Tibial nerve (tissue), 4 donors: ENCODE data around the gene MAOA.

Experiments used
- CTCF ChIP-seq, 5 experiments: fragments of 200-600 bp in 3 of 5; fragments of 450-650 bp in 2 of 5; sonication (generic) in 3 of 5; IDR thresholded peaks; one replicate each; pipeline ENCODE4 v1.5.1; 2016 to 2019; ENCODE audit warnings: antibody characterized with exemption in 5 of 5, mild to moderate bottlenecking in 3 of 5, moderate library complexity in 2 of 5
- EP300 ChIP-seq, 2 donors: sonication (generic); formaldehyde crosslinking; IDR thresholded peaks; one replicate each; pipeline ENCODE4 v1.6.1; 2017; ENCODE audit warnings: antibody characterized with exemption in 2 of 2, mild to moderate bottlenecking in 1 of 2
- POLR2A ChIP-seq, 2 donors: fragments of 450-650 bp; IDR thresholded peaks; one replicate each; pipeline ENCODE4 v1.6.1; 2017; ENCODE audit warnings: antibody characterized with exemption in 2 of 2, mild to moderate bottlenecking in 2 of 2, moderate library complexity in 2 of 2

GRCh38 chrX:43693602-43694406 is 37.7 kb downstream of the MAOA start:
- TF ChIP-seq CTCF (IDR thresholded peaks at IDR 0.05): no peak
- no peak for TF ChIP-seq EP300 (IDR thresholded peaks at IDR 0.05)
- TF ChIP-seq POLR2A (IDR thresholded peaks at IDR 0.05): no peak
